ENCODE measurements around the gene CCDC33. TPM values are rescaled to one million over a fixed set of nuclear protein-coding genes. Genes with fewer than 3 reads are reported as not detected.

CCDC33 gene
- total and polyA plus RNA-seq, 8 donors: not detected

- no peak for FAIRE-seq
- no peak overlapping the region for H3K27ac ChIP-seq
- no peaks in the 10 kb centered on the region for H3K9me3 ChIP-seq
- H3K36me3 ChIP-seq: no peaks in the 10 kb centered on the region
- H3K4me3 ChIP-seq: no peak overlapping the region
- peaks cover under 1 to 17% (median 3%) of the 10 kb centered on the region in 3 donors for H3K4me1 ChIP-seq
- DNase-seq: no peak
- TF ChIP-seq CTCF (IDR thresholded peaks at IDR 0.05): no peak
- WGBS, 2 donors: 5 to 9% methylated on average over 35 to 36 of the region's 36 CpGs
- intact Hi-C loops (cut with DNase I): no loop called here
- peak in 2 of 4 donors; percentile 19 to 36 for ATAC-seq
- H3K27me3 ChIP-seq: no peaks in the 10 kb centered on the region
Measured at GRCh38 chr15:74245342-74245931, 9.3 kb downstream of the CCDC33 start.

- Histone ChIP-seq H3K36me3 (no peaks in the 10 kb centered on the region), H3K27ac (peak overlapping the region in 2 of 4 donors; percentile 64 to 66), H3K4me1 (peaks cover 0 to 14% (median 14%) of the 10 kb centered on the region in 3 donors), H3K27me3 (no peaks in the 10 kb centered on the region), H3K9me3 (no peaks in the 10 kb centered on the region), H3K4me3 (no peak overlapping the region)
- ATAC-seq (no peak), DNase-seq (no peak), FAIRE-seq (no peak)
- 87 to 89% methylated on average over 6 of the region's 6 CpGs for WGBS, 2 donors
- no peak for TF ChIP-seq CTCF (IDR thresholded peaks at IDR 0.05)
- intact Hi-C loops (cut with DNase I): no loop called here
Measured at GRCh38 chr15:74250266-74250665, 14.1 kb downstream of the CCDC33 start.

DNA sequence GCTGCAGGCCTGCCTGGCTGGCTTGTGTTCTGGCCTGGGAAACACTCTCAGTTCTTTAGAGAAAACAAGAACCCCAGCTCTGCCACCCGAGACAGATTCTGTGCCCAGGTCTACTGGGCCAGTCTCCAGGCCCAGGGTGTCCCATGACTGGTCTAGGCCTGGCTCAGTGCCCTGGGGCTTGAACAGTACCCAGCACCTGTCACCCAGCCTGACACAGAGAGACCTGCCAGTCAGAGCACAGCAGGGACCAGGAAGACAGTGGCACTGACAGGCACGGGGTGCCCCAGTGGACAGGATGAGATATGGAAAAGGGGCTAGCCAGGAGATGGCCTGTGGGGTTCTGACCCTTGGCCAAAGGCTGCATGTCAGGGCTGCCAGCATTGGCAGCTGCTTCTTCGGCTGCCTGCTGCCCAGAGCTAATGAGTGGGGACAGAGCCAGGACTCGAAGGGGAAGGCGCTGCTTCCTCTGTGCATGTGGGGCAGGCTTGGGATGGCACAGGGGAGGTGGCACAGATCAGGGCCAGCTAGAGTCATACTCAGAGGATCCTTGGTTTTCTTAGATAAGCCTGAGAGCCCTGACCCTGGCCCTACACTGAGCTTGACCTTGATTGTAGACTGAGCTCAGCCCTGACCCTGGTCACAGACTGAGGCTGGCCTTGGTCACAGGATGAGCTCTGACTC is 15.1 kb downstream of the CCDC33 start:
- Histone ChIP-seq H3K9me3 (no peaks in the 10 kb centered on the region), H3K36me3 (no peaks in the 10 kb centered on the region), H3K4me3 (no peak overlapping the region), H3K27me3 (no peaks in the 10 kb centered on the region), H3K4me1 (peaks cover 0 to 14% (median 14%) of the 10 kb centered on the region in 3 donors), H3K27ac (peak overlapping the region in 3 of 4 donors; percentile 26 to 66 (median 64))
- WGBS, 2 donors: 19 to 21% methylated on average over 5 of the region's 5 CpGs
- ATAC-seq (peak; percentile 96 to 97 (median 97)), FAIRE-seq (no peak), DNase-seq (peak; percentile 82 to 94 (median 86))
- intact Hi-C loops (cut with DNase I): no loop called here
- TF ChIP-seq CTCF (IDR thresholded peaks at IDR 0.05): no peak

GRCh38 chr15:74252291-74252690 is 16.2 kb downstream of the CCDC33 start:
- WGBS, 2 donors: 45 to 57% methylated on average over 6 of the region's 6 CpGs
- no peak for TF ChIP-seq CTCF (IDR thresholded peaks at IDR 0.05)
- H3K36me3 ChIP-seq: no peaks in the 10 kb centered on the region
- no peaks in the 10 kb centered on the region for H3K27me3 ChIP-seq
- no peak overlapping the region for H3K27ac ChIP-seq
- peaks cover 0 to 14% (median 14%) of the 10 kb centered on the region in 3 donors for H3K4me1 ChIP-seq
- intact Hi-C loops (cut with DNase I): no loop called here
- FAIRE-seq (no peak), DNase-seq (no peak), ATAC-seq (no peak)
- no peak overlapping the region for H3K4me3 ChIP-seq
- no peaks in the 10 kb centered on the region for H3K9me3 ChIP-seq

GRCh38 chr15:74252721-74253120 is 16.6 kb downstream of the CCDC33 start:
- FAIRE-seq (no peak), ATAC-seq (no peak), DNase-seq (no peak)
- no peak overlapping the region for H3K4me3 ChIP-seq
- no peak for TF ChIP-seq CTCF (IDR thresholded peaks at IDR 0.05)
- intact Hi-C loops (cut with DNase I): no loop called here
- no peaks in the 10 kb centered on the region for H3K9me3 ChIP-seq
- peaks cover 0 to 14% (median 14%) of the 10 kb centered on the region in 3 donors for H3K4me1 ChIP-seq
- no peaks in the 10 kb centered on the region for H3K36me3 ChIP-seq
- no peak overlapping the region for H3K27ac ChIP-seq
- H3K27me3 ChIP-seq: no peaks in the 10 kb centered on the region
- WGBS, 2 donors: 82 to 89% methylated on average over 1 of the region's 1 CpG
